ENCODE results near the gene CTXND1.
A peak's percentile ranks its signal among the peaks of the same experiment; 100 is the strongest.

The CTXND1 gene

DNA sequence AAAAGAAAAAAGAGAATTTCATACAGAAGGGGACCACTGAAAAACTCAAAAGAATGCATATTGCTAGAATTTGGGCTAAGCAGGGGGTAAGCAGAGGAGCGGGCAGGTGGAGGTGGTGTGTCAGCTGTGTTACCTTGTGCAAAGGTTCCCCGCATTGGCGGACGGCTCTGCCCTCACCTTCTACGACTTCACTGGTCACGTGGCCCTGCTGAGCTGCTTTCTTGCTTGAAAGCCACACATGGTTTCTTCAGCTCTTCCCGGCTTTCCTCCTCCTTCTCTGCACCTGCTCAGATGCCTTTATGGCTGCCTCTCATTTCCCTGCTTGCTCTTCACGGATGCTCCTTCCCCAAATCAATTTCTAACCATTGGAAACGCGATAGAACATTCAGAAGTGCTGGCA, 68.7 kb downstream of the CTXND1 start:
- DNase-seq (ENCODE audit: low read depth in 2 of 2), result no peak

DNA sequence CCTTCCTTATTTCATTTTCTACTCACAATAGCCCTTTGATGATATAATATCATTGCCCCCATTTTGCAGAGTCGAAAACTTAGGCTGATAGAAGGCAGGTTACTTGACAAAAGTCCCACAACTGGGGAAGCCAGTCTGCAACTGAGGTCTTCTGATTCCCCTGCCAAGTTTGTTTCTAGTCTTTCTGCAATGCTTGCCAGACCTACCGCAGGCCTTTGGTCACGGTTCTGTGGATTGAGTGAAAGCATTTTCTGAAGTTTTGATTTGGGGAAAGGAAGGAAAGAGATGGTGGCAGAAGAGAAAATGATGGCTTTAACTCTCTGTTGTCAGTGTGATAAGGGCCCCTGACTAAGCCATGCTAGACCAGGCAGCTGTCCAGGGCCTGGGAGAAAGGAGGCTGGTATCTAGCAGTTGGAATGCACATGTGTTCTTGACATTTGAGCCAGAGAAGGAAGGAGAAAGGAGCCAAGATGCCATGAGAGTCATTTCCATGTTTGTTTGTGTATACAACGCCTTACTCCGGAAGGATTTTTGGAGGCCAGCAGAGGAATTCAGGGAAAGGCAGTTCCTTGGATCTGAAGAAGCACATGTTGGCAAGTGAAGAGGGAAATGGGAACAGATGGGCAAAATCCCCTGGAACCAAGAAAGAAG, 69.3 kb downstream of the CTXND1 start:
- no peak for DNase-seq (ENCODE audit: low read depth in 2 of 2)

DNA sequence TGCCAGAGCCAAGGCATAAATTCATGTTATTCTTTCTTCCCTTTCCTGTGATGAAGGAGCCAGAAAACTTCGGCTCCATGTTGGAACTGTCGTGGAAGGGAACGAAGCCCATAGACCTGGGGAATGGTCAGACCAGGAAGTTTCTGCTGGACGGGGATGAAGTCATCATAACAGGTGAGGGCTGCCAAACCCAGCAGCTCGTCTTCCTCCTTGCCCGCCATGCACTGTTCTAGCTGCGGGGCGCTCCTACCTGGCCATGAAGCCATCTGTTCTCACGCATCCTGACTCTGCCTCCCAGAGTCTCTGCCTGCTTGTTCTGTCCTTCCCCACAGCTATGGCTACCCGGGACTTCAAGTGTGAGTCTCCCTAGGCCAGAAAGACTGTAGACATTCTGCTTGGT, 71.0 kb downstream of the CTXND1 start:
- DNase-seq (ENCODE audit: low read depth in 2 of 2), result no peak

DNA sequence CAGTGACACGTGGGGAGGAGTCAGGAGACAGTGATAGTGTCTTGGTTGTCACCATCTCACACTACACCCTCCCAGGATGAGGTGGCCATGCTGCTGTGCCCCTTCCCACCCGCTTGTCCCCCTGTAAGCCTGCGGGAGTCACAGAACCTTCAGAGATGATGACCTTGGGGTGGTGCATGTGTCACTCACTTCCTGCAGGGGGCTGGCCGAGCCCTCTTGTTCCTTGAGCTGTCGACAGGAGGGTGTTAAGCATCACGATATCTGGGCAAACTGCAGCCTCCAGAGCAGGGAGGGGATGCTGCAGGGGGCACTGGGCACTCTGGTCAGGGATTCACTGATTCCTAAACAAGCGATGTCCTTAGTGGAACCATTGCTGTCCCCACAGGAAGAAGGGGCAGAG, 71.5 kb downstream of the CTXND1 start:
- DNase-seq (ENCODE audit: low read depth in 2 of 2), result no peak

DNA sequence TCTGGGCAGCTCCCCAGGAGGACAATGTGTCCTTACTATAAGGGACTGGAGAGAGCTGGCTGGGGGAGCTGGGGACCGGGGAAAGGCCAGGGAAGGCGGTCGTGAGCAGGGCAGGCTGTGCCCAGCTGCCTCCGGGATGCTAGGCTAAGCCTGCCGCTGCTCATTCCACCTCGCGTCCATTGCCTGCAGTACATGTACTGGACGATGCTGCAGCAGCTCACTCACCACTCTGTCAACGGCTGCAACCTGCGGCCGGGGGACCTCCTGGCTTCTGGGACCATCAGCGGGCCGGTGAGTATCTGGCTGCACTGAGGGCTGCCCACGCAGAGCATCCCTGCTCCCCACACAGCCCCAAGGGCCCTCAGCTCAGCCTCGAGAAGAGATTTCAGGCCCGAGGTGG, 72.1 kb downstream of the CTXND1 start:
- no peak for DNase-seq (ENCODE audit: low read depth in 2 of 2)

DNA sequence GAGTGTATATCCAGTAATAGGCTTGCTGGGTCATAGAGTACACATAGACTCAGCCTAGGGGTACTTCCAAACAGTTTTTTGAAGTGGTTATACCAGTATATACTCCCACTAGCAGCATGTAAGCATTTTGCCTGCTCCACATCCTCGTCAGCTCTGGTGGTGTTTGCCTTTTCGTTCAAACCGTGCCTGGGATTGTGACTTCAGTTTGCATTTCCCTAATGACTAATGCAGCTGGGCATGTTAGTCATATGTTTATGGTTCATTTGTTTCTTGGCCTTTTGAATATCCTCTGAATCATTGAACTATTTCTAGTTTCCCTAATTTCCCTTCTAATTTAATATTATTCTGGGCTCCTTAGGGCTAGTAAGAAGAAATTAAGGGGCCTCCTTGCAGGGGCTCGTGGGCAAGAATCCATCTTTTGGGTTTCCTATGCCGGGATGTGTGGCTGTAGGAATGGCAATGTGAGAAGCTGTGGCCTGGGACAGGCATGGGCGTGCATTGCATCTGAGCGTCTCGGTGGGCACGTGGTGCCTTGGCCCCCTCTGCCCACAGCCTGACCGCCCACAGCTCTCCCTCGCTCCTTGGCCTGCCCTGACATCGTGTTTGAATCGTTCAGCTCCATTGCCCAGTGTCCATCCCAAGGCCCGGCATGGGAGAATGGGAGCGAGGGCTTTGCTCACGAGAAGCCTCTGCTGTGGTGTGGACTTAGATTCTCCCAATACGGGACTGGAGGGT, 72.8 kb downstream of the CTXND1 start:
- no peak for DNase-seq (ENCODE audit: low read depth in 2 of 2)

DNA sequence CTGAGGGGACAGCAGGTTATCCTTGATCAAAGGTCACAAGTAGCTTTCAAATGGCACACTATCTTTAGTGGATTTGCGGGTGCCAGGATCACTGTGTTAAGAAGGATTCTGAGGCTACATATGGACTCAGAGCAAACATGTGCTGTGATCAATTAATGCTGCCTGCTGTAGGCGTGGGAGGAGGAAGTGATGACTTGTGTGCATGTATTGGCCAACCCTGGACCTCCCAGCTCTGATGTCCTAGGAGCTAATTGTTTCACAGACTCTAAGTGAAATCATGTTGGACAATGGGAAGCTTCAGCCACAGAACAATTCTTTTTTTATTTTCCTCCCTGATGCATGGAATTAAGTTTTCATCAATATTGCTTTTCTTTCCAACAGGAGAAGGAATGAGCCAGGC, 74.9 kb downstream of the CTXND1 start:
- no peak for DNase-seq (ENCODE audit: low read depth in 2 of 2)

DNA sequence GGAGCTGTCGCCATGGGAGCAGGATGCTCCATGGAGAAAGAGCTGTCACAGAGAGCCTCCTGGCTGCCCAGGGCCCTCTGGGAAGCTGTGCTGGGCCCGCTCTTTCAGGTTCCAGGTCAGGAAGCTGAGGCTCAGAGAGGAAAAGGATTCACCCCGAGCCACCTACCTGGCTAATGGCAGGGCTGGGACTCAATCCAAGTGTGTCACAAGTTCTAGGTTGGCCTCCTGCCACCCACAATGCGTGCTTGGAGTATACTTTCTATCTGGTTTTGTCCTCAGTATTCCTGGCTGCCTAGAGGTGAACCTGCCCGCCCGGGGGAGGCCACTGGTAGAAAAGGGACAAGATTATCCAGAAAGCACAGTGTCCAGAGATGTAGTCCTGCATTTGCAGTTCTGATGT, 75.6 kb downstream of the CTXND1 start:
- DNase-seq (ENCODE audit: low read depth in 2 of 2), result no peak

DNA sequence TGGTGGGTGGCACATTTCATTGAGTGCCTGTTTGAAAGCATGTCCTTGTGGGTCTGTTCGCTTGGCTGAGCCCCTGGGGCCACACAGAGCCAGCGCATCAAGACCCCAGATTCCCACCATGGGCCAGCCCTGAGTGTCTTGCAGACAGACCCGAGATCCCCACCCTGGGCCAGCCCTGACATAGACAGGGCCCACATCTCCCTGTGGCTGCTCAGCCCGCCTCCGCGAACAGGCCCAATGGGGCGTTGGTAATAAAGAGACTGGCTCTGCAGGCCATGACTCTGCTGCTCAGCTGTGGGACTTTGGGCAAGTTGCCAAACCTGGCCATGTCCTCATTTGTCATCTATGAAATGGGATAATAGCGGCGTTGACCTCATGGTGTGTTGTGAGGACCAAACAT, 76.6 kb downstream of the CTXND1 start:
- DNase-seq (ENCODE audit: low read depth in 2 of 2), result no peak

DNA sequence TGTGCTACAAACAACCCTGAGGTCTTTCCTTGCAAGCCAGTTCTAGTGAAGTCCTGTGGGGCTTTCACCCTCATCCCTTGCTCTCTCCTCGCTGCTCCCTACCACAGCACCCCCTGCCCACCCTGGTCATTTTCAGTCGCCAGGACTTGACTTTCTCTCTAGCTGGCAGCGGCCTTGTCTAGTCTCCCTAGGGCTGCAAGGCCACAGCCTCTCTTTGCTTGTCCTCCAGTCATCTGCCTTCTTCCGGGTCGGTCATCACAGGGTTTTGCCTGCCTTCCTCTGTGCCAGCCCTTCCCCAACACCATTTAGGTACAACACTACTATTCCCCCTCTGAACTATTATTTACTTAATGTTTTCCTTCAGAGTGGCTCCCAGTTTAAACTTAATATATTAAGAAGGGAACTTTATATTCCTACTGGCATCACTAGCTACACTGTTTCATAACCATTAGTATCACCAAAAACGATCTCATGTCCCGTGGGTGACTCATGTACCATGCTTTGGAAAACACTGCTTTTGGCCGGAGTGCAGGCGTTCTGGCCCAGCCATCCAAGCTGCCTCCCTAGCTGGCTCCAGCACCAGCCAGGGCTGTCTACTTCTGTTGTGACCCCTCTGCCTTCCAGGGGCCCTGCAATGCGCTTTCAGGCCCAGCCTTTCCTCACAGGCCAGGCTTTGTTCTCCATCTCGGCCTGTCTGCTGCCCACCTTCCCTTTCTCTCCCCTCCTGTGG, 77.8 kb downstream of the CTXND1 start:
- no peak for DNase-seq (ENCODE audit: low read depth in 2 of 2)

DNA sequence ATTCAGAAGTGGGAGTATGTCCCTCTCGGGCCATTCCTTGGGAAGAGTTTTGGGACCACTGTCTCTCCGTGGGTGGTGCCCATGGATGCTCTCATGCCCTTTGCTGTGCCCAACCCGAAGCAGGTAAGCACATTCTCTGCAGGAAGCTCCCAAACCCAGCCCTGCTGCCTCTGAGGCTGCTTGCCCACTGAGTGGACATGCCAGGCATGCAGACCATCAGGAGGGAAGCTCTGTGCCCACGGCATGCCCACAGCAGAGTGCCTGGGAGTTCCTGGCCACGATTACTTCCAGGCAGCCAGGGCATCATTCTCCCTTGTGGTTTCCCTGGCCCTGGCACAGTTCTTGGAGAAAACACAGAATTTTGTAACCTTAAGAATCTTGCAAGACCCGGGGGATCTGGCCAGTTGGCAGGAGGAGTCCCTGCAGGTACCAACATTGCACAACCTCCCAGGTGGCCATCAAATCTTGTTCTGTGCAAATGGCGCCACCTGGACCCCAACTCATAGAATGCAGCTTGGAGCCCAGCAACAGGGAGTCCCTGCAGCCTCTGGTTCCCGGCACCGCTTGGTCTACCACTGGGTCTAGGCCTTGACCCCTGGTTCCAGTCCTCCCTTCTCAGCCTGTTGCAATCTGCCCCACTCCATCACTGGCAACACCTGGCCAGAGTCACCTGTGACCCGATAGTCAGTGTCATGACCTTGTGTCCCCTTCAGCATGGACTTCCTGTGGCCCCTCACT, 78.8 kb downstream of the CTXND1 start:
- DNase-seq (ENCODE audit: low read depth in 2 of 2), result peak; percentile 12 to 55

DNA sequence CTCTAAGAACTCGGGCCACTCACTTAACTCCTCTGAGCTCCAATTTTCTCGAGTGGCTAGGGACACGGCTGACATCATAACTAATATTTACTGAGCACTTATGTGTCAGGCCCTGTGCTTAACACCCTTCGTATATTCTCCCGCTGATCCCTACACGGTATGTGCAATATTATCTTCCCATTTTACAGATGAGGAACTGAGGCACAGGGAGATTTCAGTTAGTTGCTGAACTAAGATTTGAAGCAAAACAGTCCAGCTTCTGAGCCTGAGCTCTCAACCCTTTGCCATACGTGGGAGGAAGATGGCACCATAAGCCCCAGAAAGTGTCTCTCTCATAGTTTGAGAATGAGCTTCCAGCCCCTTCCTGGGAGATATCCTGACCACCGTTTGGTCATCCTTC, 79.6 kb downstream of the CTXND1 start:
- no peak for DNase-seq (ENCODE audit: low read depth in 2 of 2)

DNA sequence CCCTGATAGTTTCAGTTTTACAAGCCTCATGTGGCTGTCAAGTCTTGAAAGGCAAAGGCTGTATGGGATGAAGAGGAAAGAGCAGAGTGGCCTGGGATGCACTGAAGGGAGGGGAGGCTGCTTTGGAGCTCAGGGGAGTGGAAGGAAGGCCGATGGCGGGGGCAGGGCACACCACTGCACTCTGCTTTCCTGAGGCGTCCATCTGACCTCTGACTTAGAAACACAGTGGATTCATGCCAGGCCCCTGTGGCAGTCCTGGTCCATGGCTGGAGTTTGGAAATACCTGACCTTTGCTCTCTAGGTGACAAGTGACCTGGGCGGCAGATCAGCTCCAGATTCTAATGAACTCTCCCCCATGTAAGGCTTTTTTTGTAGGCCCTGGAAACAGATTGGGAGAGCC, 80.2 kb downstream of the CTXND1 start:
- DNase-seq (ENCODE audit: low read depth in 2 of 2), result no peak

DNA sequence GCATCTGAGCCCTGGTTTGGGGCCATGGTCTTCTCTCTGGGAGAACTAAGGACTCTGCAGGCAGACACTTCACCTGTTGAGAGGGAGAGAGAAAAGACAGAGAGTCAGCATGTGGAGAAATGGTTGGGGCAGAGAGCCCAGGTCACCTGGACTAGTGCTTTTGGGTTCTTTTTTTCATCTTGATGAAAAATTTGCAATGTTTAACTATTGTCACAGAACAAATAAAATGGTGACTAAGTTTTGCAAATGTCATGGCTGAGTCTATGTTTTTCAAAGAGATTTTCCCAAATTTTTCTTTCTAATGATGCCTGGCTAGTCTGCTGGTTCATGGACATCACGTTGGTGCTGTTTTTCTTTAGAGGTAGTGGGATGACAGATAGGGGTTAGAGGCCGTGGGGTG, 81.4 kb downstream of the CTXND1 start:
- no peak for DNase-seq (ENCODE audit: low read depth in 2 of 2)

DNA sequence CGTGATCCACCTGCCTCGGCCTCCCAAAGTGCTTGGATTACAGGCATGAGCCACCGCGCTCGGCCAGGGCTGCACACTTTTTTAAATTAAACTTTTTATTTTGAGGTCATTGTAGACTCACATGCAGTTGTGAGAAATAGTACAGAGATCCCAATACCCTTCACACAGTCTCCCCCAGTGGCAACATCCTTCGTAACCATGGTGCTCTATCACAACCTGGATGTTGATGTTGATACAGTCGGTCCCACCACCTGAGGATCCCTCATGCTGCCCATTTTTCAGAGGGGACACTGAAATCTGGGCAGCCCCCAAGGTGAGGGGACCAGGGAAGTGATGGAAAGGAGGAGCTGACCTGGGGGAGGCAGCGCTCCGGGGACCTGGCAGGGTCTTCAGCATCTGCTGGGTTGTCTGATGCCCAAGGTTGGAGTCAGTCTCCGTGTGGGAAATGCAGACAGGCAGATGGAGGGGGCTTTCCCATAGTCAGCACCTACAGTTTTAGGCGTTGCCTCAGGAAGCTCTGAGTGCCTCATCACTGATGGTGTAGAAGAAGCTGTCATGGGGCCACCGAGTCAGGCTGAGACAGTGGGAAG, 82.2 kb downstream of the CTXND1 start:
- DNase-seq (ENCODE audit: low read depth in 2 of 2), result no peak

DNA sequence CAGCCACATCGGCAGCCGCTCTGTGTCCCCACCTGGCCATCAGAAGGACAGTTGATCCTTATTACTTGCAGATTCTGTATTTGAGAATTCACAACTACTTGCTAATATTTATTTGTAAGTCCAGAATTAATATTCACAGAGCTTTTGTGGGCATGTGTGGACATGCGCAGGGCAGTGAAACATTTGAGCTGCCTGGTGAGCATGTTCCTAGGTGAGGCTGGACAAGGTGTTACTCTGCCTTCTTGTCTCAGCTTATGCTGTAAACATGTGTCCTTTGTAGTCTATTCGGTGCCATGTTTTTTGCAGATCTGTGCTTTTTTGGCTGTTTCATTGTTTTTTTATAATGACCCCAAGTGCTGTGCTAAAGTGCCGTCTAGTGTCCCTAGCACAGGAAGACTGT, 83.6 kb downstream of the CTXND1 start:
- no peak for DNase-seq (ENCODE audit: low read depth in 2 of 2)

DNA sequence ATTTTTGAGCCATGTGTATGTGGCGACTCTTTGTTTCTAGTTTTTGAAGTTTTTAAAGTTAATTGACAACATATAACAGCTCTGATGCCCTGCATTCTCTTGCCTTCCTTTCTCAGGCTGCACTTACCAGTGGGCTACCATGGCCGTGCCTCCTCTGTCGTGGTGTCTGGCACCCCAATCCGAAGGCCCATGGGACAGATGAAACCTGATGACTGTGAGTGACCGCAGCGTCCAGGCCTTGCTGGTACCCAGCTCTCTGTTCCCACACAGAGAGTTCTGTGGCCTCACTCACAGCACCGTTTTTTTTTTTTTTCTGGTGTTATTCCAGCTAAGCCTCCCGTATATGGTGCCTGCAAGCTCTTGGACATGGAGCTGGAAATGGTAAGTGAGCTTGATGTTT, 84.1 kb downstream of the CTXND1 start:
- DNase-seq (ENCODE audit: low read depth in 2 of 2), result no peak

DNA sequence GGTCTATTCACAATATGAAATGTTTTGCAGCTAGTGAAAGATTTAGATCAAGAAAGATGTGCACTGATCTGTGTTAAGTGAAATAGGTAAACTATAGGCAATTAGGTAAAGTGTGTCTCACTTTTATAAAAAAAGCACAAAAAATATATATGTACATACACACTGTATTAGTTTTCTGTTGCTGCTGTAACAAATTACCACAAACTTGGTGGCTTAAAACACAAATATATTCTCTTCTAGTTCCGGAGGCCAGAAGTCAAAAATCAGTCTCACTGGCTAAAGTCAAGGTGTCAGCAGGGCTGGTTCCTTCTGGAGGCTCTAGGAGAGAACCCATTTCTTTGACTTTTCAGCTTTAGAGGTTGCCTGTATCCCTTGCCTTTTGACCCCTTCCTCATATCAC, 88.1 kb downstream of the CTXND1 start:
- DNase-seq (ENCODE audit: low read depth in 2 of 2), result no peak

DNA sequence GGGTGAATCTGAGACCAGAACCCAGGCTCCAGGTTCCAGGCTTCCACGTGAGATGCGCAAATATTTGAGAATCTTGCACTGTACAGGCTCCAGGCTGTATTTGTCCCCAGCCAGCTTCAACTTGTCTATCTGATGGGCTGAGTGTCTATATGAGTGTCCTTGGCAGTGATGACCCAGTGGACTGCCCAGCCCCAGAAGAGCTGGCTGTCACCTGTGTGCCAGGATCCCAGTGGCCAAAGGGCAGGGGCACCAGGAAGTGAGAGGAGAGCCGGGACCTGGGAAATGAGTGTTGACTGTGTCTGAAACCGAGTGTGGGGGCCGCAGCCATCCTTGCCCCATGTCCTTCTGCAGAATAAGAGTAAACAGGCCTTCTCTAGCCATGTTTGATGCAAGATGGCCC, 88.8 kb downstream of the CTXND1 start:
- DNase-seq (ENCODE audit: low read depth in 2 of 2), result no peak

DNA sequence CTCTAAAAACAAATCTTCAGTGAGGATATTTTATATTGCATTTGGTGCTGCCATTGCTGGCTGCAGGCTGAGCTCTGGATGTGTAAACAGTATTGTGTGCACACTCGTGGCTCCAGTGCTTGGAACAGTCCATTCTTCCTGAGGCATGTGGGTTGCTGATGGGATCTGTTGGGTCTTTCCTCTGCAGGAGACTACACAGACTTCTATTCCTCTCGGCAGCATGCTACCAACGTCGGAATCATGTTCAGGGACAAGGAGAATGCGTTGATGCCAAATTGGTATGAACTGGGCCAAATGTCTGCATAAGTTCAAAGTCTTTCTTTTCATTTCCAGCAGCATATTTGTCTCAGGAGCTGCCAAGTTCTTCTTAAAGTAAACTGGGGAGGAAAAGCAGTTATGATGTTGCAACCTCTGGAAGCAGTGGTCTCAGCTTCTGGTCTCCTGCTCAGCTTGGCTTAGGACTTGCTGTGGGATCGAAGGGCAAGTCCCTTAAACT, 89.9 kb downstream of the CTXND1 start:
- no peak for DNase-seq (ENCODE audit: low read depth in 2 of 2)

DNA sequence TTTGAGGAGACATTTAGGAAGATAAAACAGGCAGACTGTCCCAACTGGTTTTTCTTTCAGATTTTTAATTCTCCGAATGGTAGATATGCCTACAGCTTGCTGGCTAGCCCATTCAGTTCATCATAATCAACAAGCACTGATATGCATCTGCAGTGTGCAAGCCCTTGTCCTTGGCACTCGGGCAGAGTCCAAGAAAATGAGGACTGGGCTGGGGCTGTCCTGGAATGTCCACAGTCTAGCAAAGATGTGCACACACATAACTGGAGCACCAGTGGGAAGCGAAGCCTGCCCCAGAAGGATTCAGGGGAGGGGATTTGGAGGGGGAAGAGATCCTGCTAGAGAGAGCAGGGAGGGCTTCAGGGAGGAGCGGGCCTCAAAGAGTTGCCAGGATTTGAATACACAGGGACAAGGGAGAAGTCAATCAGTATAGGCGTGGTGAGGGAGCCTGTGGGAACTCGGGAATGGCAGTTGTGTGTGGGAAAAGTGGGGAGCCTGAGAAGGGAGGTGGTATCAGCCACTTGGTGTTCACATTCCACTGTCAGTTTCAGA, 90.5 kb downstream of the CTXND1 start:
- no peak for DNase-seq (ENCODE audit: low read depth in 2 of 2)
